ENCODE data around the gene ADM5. TPM values are rescaled to one million over a fixed set of nuclear protein-coding genes. Genes with fewer than 3 reads are reported as not detected.

ADM5 gene
- total RNA-seq, 1 experiment from 2014 or later = 13.5 TPM

DNA sequence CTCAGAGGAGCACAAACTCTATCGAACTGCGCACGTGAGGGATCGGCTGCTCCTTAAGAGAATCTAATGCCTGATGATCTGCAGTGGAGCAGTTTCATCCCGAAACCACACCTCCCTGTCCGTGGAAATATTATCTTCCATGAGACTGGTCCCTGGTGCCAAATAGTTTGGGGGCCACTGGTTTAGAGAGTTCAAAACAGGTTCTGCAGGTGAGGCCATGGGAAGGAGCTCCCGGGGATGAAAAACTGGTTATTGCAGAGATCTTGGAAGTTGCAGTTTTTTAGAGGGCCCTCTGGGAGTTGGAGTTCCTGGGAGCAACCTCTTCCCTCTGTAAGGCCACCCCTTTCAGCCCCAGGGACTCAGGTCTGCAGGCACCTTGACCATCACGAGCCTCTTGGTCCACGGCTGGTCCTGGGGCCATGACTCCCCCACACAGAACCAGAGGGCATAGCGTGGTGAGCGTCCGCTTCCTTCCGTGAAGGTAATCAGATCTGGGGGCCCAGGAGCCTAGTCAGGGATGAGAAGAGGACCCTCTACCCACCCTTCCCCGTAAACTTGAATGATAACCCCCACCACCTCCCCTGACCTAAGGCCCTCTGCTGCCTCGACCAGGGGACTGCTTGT, 28.9 kb upstream of the ADM5 start:
- Mint-ChIP-seq H3K4me1 (peaks cover 23 to 41% of the 10 kb centered on the region in 2 experiments), H3K9me3 (peaks cover 7% of the 10 kb centered on the region in 2 experiments), H3K36me3 (ENCODE audit: insufficient read depth in 1 of 3, low read depth in 3 of 3) (peaks cover 47 to 82% (median 74%) of the 10 kb centered on the region in 3 experiments), H3K27me3 (ENCODE audit: low read depth) (peaks cover 1% of the 10 kb centered on the region; the same call in 1 of the 2 replicates), H3K27ac (no peak overlapping the region), H3K4me3 (no peak overlapping the region)
- Histone ChIP-seq H3K23ac (ENCODE audit: insufficient read length, low read depth, low read length) (no peak overlapping the region), H2AFZ (ENCODE audit: low read length) (no peak overlapping the region), H4K20me1 (ENCODE audit: control insufficient read depth, insufficient read depth, insufficient read length) (no peaks in the 10 kb centered on the region), H3K79me1 (ENCODE audit: insufficient read depth, low read depth, low read length, poor library complexity, severe bottlenecking) (no peaks in the 10 kb centered on the region), H2AK5ac (ENCODE audit: insufficient read length, low read length) (no peak overlapping the region), H2BK20ac (ENCODE audit: low read depth, low read length, poor library complexity, severe bottlenecking) (no peak overlapping the region), H3K27ac (ENCODE audit: insufficient read length, low read depth, low read length) (no peak overlapping the region), H2BK5ac (ENCODE audit: insufficient read length, low read length) (no peak overlapping the region), H4K8ac (replicated peaks; ENCODE audit: insufficient read length, low read depth, low read length) (no peak overlapping the region), H4K91ac (ENCODE audit: insufficient read length, low read depth, low read length) (no peak overlapping the region), H2BK120ac (ENCODE audit: low read depth, low read length, poor library complexity, severe bottlenecking) (no peak overlapping the region), H3K56ac (ENCODE audit: insufficient read length, low read depth, low read length) (no peak overlapping the region), H3K23me2 (ENCODE audit: insufficient read length, low read depth, low read length, poor library complexity, severe bottlenecking) (peaks cover 11% of the 10 kb centered on the region), H2BK15ac (ENCODE audit: low read depth, low read length) (no peak overlapping the region), H3K4me2 (ENCODE audit: insufficient read depth, insufficient read length, low read length) (no peak overlapping the region), H3T11ph (ENCODE audit: low read length) (no peak overlapping the region), H3K4me1 (ENCODE audit: insufficient read depth, low read length) (no peaks in the 10 kb centered on the region), H3K4ac (ENCODE audit: low read depth, low read length) (no peak overlapping the region), H2BK12ac (ENCODE audit: insufficient read length, low read depth, low read length) (no peak overlapping the region), H3K27me3 (ENCODE audit: insufficient read depth, low read length) (no peaks in the 10 kb centered on the region), H3K9ac (ENCODE audit: extremely low read depth, insufficient read length, low read length) (no peak overlapping the region), H3K79me2 (ENCODE audit: insufficient read depth, low read length) (no peaks in the 10 kb centered on the region), H4K5ac (ENCODE audit: insufficient read length, low read depth, low read length) (no peak overlapping the region), H3K9me3 (ENCODE audit: control insufficient read depth, low read depth, low read length) (no peaks in the 10 kb centered on the region), H3K14ac (ENCODE audit: insufficient read depth, low read length) (no peak overlapping the region), H3K18ac (ENCODE audit: insufficient read length, low read depth, low read length) (no peak overlapping the region)
- TF ChIP-seq, protein P1, sequence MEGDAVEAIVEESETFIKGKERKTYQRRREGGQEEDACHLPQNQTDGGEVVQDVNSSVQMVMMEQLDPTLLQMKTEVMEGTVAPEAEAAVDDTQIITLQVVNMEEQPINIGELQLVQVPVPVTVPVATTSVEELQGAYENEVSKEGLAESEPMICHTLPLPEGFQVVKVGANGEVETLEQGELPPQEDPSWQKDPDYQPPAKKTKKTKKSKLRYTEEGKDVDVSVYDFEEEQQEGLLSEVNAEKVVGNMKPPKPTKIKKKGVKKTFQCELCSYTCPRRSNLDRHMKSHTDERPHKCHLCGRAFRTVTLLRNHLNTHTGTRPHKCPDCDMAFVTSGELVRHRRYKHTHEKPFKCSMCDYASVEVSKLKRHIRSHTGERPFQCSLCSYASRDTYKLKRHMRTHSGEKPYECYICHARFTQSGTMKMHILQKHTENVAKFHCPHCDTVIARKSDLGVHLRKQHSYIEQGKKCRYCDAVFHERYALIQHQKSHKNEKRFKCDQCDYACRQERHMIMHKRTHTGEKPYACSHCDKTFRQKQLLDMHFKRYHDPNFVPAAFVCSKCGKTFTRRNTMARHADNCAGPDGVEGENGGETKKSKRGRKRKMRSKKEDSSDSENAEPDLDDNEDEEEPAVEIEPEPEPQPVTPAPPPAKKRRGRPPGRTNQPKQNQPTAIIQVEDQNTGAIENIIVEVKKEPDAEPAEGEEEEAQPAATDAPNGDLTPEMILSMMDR (conservative IDR thresholded peaks at IDR 0.05) = no peak
- no peak for DNase-seq
- no CpG with 5 or more reads among the region's 15 CpGs for WGBS (ENCODE audit: extremely low coverage, insufficient read length, low lambda C conversion rate)

Measured in H9 (cell line).